GM19455 (cell line): ENCODE data around the gene SGMS2.
"Not testable (repeated sequence)": the region's sequence is repeated elsewhere in the genome, so short reads cannot be mapped to it uniquely, and the experiment has no call there.

Experiments
- ATAC-seq: cut with Tn5 transposase; IDR thresholded peaks from one replicate; pipeline ENCODE4 v1.9.1; 2021; ENCODE audit not compliant: unreplicated experiment

The SGMS2 gene

DNA sequence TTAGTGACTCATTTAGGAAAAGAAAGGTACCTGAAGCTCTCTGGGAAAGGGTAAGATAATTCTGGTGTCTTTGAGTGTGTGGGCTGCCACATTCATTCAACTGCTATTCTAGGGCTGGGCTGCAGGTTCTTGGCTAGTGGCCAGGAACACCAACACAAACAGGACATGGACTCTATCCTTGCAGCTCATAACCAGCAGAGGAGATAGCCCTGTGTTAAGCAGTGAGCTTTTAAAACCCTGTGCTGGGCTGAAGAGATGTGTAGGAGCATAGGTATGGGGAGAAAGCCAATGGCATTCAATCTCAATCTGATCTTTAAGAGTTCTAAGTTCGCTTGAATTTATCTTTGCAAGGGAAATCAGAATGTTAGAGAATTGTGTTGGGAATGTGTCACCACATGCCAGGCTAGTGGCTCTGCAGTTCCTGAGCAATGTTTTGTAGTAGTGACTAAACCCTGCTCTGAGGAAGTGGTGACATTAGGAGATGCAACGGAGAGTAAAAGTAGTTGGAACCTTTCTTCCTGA is 39.2 kb downstream of the SGMS2 start:
- no peak for ATAC-seq

DNA sequence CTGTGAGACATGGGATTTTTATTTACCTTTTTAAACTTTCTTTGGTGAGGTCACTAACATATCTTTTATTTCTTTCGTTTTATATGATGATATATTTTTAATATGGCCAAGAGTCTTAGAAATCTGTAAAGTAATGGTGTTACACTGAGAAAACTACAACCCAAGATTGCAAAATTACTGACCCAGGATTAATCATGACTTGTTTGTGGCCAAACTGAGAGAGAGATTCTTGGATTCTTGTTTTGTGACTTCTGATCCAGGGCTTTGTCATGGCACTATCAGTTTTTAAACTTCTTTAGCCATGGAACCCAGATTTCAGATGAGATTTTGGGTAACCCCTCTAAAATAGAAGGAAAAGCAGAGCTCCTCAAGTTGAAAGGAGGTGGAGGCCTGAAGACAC is 42.0 kb downstream of the SGMS2 start:
- ATAC-seq: no peak

DNA sequence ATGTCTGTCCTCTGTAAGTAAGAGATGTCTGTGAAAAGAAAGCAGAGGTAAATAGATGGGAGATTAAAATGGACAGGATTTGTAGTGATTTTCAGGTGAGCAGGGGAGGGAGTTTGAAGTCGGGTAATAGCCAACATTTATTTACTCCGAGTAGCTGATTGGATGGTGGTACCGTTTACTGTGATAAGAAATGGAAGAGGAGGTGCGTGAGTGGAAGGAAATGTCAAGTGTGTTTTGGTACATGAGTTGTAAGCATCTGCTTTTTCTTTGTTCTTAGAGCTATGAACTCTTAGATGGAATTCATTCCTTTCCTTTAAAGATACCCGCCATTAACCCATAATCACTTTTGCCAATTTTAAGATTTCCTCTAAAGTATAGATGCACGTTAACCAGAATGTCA is 45.5 kb downstream of the SGMS2 start:
- no peak for ATAC-seq

DNA sequence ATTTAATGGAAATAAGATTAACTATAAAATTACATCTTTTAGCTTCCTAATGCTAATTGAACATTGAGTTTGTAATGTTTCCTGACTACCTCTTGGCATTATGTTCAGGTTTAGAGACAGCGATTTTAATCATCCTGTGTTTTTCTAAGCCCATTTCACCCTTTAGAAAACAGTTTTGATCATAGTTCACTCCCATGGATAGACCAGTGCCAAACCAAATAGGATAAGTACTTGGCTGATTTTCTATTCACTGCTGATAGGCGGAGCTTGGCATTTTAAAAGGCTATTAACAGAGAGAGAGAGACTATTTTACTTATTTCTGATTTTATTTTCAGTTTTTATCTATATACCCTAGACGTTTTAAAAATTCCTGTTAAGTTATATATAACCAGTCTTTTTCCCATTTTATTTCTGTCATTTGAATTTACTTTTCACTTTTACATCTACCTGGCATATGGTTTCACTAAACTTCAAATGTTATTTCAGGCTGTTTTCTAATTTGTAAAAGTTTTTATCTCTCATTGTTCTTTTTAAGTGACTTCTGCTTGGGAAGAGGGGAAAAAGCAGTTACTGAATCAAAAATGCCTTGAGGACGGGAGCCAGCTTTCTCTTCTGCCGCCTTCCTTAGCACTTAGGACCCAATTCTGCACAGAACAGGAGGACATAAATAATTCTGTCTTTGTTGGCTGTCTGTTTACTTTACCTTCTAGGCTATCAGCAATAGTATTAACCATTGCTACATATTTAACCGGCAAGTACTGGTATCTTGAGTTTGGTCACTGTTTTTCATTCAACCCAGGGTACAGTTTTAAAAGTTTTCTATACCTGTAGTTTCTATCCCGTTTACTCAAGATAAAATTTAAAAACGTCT is 46.4 kb downstream of the SGMS2 start:
- no peak for ATAC-seq

DNA sequence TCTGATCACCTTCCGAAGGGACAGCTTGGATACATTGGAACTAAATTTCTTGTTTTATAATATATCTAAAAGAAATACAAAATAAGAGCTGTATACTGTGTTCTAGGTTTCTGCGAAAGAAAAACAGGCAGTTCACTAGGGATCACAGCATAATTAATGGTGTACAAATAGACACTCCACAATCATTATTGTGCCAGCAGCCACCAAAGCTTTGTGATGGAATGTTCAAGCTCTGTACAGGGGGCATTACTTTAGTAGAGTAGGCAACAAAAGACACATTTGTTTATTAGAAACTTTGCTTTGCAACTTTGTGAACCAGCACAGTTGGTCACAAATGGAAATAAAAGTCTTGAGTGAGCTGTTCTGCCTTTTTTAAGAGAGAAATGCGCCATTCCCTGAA is 49.3 kb downstream of the SGMS2 start:
- ATAC-seq: no peak

DNA sequence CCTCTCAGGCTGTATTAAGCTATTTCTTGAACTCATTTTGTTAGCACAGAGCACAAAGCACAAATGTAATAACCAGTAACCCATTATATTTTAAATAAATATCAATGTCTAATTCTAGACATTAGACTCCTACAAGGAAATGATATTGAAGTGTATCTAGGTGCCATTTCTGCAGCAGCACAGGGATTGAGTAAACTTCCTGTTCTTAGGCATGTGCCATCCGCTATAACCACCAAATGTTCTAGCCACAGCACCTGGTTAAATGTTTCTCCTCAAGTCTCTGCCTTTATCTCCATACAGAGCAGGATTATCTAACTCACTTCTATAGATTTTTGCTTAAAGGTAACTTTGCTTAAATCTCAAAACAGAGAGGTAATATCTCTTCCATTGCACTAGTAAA is 51.4 kb downstream of the SGMS2 start:
- ATAC-seq: no peak

DNA sequence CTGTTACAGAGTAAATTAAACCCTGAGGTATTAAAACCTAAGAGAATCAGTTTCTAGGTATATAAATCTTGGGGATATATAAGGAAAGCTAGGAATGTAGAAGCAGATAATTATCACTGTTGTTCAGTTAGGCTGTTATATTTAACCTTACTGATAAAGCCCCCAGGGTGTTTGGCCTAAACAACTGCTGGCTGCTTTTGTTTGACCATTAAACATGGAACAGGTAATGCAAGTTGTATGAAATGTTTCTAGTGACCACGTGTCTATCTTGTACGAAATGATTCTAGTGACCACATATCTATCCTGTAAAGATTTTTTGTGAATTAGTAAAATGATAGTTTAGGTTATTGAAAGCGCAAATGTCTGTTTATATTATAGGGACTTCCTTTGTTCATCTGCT is 52.6 kb downstream of the SGMS2 start:
- no peak for ATAC-seq

DNA sequence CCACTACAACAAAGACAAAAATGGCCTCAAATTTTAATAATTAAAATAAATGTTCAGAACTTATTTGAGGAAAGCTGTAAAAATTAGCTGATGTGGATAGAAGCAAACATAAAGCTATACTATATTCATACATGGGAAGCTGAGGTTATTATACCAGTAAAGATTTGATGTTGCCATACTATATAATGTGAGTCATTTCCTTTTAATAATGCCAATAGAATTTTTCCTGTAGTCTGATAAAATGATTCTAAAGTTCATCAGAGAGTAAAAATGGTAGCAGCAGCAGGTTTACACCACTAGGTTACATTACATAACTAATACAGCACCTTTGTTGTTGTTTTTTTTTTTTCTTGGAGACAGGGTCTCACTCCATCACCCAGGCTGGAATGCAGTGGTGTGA is 61.1 kb downstream of the SGMS2 start:
- no peak for ATAC-seq

DNA sequence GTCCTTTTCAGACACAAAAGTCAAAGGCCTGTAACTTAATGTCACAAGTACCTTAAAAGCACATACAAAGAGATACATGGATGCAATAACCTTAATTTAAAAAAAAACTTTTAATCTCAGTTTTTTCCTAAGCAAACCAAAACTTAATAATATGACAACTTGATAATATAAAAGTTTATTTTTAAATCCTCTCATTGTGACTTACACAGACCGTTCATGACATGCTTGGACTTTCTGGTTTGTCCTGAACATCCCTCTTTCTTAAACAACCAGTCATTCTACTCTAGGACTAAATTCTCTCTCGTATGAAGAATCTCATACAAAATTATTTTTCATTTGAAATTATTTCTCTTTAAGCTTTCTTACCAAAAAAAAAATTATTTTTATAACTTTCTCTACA is 63.5 kb downstream of the SGMS2 start:
- no peak for ATAC-seq

DNA sequence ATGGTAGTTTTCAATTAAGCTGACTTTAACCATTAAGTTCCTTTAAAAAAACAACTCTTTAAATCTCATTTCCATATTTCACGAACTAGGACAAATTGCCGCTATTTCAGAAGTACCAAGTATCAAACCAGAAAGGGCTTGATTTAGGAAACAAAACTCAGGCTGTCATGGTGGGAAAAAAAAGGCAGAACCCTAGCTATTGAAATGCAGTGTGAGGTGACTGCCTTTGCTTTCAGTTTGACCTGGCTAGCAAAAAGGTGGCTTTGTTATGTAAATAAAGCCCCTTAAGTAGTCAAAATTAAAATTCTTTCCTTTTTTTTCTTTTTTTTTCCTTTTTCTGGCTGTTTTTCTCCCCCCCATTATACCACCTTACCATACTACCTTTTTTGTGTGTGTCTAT is 66.0 kb downstream of the SGMS2 start:
- no peak for ATAC-seq

DNA sequence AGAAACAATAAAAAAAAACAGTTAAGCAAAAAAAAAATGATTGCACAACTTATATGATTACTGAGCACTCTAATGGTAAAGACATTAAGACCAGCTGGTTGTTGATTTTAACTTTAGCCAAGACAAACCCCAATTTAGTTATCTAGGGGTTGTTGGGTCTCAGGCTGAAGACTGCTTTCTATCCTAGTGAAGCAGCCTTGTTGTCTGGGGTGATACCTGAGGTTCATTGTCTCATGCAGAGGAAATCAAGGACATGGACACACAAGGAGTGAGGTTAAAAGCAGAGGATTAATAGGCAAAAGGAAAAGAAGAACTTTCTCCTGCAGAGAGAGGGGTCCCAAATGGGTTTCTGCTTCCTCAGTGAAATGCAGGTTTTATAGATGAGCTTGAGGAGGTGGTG is 66.6 kb downstream of the SGMS2 start:
- ATAC-seq: no peak

DNA sequence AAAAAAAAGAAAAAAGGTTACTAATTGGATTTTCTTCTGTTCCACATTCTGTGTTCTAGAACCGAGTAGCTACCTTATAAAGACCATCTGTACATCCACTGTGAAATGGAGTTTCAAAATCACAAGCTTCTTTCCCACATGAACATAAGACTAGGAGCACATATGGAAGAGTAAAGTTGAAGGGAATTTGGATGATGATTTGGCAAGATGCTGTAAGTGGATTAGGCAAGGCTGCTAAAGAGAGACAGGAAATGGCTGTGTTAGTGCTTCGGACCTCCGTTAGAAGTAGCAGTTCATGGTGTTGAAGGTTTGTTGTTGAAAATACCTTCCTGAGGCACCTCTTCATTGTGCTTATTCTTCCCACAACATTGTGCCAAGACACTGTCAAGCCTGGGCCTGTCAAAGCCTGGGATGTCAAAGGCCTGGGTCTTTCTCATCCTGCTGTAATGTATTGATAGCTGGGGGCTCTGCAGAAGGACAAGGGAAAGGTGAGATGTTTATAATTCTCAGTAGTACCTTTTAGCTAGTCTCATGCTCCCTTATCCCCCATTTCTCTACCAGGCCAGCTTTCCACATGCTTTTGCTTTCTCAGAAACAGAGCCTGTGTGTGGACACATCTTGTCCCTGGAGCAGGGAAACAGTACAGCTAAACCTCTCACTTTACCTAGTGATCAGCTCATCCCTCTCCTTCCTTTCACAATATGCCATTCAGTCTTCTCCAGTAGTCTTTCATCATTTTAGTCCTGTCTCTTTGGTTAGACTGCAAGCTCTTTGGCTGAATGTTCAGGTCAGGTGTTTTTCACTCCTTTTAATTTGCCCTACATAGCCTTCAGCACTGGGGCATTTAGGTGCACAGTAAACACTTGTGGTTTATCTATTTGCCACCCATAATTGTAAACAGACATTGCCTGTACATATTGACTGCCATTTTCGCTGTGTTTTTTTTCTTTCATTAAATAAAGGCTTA is 68.7 kb downstream of the SGMS2 start:
- no peak for ATAC-seq

DNA sequence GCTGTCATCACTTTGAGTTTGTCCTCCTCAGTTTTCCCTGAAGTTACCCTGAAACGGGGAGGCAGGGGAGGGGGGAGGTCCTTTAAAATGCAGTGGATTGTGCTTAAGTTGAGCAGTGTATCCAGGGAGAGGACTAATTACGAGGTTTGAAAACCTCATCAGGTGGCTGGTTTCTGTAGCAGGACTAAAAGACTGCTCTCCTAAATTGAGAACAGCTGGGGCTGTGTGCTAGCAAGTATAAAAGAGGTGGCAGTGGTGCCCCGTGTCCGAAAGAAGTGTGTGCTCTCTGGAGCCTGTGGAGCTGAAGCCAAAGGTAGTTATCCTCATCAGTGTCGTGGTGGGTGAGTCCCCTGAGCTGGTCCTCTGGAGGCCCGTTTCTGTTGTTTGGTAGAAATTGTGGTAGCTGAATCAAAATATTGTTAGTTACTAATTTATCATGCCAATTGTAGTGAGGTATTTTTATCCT is 69.4 kb downstream of the SGMS2 start:
- no peak for ATAC-seq

DNA sequence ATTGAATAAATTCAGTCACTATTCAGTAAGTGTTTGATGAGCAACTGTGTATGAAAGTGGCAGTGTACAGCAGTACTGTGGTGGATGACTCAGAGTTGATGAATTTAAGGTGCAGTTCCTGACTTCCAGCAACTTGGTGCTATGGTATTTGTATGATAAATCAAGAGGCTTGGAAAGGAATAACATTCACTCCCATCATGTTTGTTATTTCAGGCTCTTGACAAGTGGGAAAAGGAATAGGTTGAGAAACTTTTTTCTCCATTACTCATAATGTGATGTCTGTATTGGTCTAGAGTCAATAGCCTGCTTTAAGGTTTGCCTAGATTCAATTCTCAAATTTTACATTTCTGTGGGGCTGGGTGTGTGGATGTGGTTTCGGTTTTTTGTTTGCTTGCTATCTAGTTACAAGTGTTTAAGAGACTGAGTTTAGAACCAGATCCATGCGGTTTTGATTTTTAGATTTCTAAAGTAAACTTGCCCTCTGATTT is 71.5 kb downstream of the SGMS2 start:
- ATAC-seq: no peak

DNA sequence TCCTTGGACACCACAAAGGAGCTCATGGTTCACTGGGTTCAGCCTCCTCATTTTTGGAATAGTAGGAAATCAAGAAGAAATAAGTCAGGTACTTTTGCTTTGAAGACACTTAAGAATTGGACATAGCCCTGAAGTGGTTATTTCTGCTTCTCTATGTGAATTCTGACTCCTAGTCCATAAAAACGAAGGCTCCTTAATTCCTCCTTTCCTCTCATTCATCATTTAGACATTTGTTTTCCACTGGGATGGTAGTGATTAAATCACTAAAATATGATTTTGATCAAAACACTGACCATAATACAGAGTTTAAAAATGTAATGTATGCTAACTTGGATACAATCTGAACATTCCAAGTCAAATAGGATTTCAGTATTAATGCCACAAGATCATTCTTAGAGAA is 71.9 kb downstream of the SGMS2 start:
- no peak for ATAC-seq

DNA sequence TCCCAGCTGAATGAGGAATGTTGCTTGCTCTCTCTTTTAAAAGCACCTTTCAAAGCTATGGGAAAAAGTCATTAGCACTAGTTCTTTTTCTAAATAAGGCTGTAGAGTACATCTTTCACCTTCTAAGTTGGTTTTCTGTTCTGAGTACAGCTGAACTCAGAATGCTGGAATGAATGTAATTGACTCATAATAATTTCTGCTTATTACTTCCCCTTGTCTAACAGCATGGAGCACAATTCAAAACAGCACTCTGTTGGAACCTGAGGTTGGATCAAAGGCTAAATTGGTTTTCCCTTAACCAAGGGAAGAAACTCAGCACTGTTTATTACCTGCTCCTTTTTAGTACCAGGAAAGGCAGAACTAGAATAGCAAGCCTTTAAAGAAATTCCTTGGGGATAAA is 73.1 kb downstream of the SGMS2 start:
- ATAC-seq: no peak

DNA sequence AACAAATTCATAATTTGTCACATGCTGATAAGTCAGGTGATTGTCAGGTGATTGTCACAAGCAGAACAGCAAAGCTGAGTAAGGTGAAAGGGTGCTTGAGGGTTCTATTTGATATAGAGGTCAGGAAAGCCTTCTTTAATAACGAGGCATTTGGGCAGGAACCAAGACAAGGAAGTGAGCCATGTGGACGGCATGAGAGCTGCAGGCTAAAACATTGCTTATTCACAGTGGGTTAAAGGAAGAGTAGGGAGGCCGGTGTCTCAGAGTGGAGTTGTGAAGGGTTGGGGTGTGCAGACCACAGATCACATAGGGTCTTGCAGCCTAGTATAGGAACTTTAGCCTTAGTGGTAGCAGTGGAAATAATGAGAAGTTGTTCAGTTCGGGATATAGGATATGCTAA is 75.3 kb downstream of the SGMS2 start:
- no peak for ATAC-seq

DNA sequence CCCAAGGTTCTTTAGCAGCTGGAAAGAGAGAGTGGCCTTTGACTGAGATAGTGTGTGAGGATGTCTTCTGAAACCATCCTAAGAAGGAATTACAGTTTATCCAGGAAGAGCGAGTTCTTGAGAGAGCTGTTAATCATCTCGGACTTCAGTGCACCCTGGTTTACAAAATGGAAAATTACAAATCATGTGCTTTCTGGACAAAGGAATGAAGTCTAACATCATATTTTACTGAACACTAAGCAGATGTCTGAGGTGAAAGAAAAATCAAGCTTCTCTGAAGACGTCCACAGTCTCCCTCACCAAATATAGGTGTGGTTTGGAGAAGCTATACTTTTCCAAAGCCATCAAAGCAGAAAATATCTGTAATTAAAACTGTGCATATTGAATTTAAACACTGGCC is 75.8 kb downstream of the SGMS2 start:
- ATAC-seq: no peak

DNA sequence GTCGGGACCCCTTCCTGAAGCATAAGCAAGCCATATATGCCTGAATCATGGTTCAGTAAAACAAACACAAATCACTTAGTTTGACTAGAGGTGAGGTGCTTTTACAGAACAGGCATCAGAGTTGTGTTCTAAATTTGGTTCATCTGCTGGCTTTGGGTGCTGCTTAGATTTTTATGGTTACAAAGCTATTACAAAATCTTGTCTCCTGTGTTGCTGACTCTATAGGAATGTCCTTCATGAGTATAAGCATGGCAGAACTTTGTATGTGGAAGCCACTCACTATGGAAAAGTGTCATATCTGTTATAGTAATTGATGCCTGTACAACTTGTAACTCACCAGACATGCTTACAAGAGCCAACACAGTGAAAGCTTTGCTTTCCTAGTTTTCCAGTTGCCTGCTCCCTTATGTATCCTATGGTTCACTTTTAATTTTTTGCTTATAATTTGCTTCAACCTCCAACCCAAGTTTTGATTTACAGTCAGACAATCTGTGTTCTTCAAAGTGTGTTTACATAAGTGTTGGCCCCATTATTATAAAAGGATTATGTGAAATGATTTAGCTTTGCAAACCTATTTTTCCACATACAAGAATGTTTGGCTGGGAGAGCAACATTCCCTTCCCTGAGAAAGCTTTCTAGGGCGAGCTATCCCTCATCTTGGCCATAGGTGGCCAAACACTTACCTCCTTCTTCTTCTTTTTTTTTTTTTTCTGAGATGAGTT is 76.6 kb downstream of the SGMS2 start:
- no peak for ATAC-seq

DNA sequence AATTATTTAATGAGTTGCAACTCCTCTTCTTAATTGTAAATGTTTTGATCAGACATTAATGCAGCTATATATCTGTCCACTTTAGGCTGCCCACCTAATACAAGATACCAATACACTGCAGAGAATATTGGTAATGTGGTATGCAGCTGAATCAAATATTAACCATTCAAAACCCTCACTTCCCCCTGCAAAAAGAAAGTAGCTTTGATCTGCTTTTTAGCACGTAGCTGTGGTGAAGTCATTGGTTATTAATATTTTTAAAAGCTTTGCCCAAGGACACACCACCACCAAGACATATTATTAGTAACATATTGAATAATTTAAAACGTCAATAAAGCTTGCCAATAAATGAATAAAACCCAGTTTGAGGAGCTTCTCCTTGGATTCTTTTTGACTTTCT is 78.0 kb downstream of the SGMS2 start:
- no peak for ATAC-seq

DNA sequence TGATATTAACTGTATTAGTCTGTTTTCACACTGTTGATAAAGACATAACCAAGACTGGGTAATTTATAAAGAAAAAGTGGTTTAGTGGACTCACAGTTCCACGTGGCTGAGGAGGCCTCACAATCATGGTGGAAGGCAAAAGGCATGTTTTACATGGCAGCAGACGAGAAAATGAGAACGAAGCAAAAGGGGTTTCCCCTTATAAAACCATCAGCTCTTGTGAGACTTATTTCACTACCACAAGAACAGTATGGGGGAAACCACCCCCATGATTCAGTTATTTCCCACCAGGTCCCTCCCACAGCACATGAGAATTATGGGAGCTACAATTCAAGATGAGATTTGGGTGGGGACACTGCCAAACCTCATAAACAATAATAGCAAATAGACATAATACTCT is 80.3 kb downstream of the SGMS2 start:
- not testable (repeated sequence) for ATAC-seq
